ENCODE data around the gene NBEA. TPM values are rescaled to one million over a fixed set of nuclear protein-coding genes. Genes with fewer than 3 reads are reported as not detected.

The NBEA gene
- total RNA-seq, 1 donor, result 4.0 TPM

DNA sequence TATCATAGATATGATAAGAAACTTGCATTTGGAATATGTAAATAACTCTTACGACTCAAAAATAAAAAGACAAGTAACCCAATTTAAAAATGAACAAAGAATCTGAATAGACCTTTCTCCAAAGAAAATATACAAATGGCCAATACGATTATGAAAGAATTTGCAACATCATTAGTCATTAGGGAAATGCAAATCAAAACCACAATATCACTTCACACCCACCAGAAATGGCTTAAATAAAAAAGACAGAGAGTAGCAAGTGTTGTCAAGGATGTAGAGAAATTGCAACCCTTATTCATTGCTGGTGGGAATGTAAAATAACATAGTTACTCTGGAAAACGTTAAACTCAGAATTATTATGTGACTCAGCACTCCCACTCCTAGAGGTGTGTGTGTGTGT lies 761.0 kb downstream of the NBEA start:
- Histone ChIP-seq H2AFZ (ENCODE audit: low read length) (no peak overlapping the region), H3K4me2 (ENCODE audit: insufficient read depth, low read length) (no peak overlapping the region), H3K27ac (ENCODE audit: low read depth, low read length) (no peak overlapping the region), H3K4me1 (ENCODE audit: insufficient read depth, low read length) (peaks cover 27% of the 10 kb centered on the region), H3K79me2 (ENCODE audit: insufficient read depth, low read length) (no peaks in the 10 kb centered on the region), H3K36me3 (ENCODE audit: insufficient read depth, low read length) (no peaks in the 10 kb centered on the region), H3K4me3 (ENCODE audit: insufficient read depth, low read length) (no peak overlapping the region), H3K27me3 (ENCODE audit: insufficient read depth, low read length) (no peaks in the 10 kb centered on the region), H3K9me3 (ENCODE audit: low read depth, low read length) (no peaks in the 10 kb centered on the region), H4K20me1 (ENCODE audit: insufficient read depth, low read length) (no peaks in the 10 kb centered on the region)
- TF ChIP-seq, protein P1, sequence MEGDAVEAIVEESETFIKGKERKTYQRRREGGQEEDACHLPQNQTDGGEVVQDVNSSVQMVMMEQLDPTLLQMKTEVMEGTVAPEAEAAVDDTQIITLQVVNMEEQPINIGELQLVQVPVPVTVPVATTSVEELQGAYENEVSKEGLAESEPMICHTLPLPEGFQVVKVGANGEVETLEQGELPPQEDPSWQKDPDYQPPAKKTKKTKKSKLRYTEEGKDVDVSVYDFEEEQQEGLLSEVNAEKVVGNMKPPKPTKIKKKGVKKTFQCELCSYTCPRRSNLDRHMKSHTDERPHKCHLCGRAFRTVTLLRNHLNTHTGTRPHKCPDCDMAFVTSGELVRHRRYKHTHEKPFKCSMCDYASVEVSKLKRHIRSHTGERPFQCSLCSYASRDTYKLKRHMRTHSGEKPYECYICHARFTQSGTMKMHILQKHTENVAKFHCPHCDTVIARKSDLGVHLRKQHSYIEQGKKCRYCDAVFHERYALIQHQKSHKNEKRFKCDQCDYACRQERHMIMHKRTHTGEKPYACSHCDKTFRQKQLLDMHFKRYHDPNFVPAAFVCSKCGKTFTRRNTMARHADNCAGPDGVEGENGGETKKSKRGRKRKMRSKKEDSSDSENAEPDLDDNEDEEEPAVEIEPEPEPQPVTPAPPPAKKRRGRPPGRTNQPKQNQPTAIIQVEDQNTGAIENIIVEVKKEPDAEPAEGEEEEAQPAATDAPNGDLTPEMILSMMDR (IDR thresholded peaks at IDR 0.05; ENCODE audit: extremely low read depth, low read depth, low read length), result no peak
- DNase-seq (ENCODE audit: insufficient read length, low spot score, missing footprints), result no peak

- no peaks in the 10 kb centered on the region for H3K36me3 ChIP-seq (ENCODE audit: insufficient read depth, low read length)
- H3K27ac ChIP-seq (ENCODE audit: low read depth, low read length), result no peak overlapping the region
- no peaks in the 10 kb centered on the region for H3K79me2 ChIP-seq (ENCODE audit: insufficient read depth, low read length)
- no peak overlapping the region for H3K4me2 ChIP-seq (ENCODE audit: insufficient read depth, low read length)
- H4K20me1 ChIP-seq (ENCODE audit: insufficient read depth, low read length), result no peaks in the 10 kb centered on the region
- TF ChIP-seq, protein P1 (IDR thresholded peaks at IDR 0.05; ENCODE audit: extremely low read depth, low read depth, low read length), result no peak
- no peaks in the 10 kb centered on the region for H3K9me3 ChIP-seq (ENCODE audit: low read depth, low read length)
- no peaks in the 10 kb centered on the region for H3K27me3 ChIP-seq (ENCODE audit: insufficient read depth, low read length)
- no peak for DNase-seq (ENCODE audit: insufficient read length, low spot score, missing footprints)
- no peak overlapping the region for H3K4me3 ChIP-seq (ENCODE audit: insufficient read depth, low read length)
- H3K4me1 ChIP-seq (ENCODE audit: insufficient read depth, low read length), result peaks cover 17% of the 10 kb centered on the region
- no peak overlapping the region for H2AFZ ChIP-seq (ENCODE audit: low read length)
Observed at GRCh38 chr13:35704331-35704730, 762.3 kb downstream of the NBEA start.

GRCh38 chr13:35706281-35706680 lies 764.2 kb downstream of the NBEA start:
- no peak overlapping the region for H3K4me2 ChIP-seq (ENCODE audit: insufficient read depth, low read length)
- H4K20me1 ChIP-seq (ENCODE audit: insufficient read depth, low read length), result no peaks in the 10 kb centered on the region
- DNase-seq (ENCODE audit: insufficient read length, low spot score, missing footprints), result no peak
- no peaks in the 10 kb centered on the region for H3K9me3 ChIP-seq (ENCODE audit: low read depth, low read length)
- H3K4me1 ChIP-seq (ENCODE audit: insufficient read depth, low read length), result no peaks in the 10 kb centered on the region
- TF ChIP-seq, protein P1 (IDR thresholded peaks at IDR 0.05; ENCODE audit: extremely low read depth, low read depth, low read length), result no peak
- no peak overlapping the region for H3K4me3 ChIP-seq (ENCODE audit: insufficient read depth, low read length)
- no peaks in the 10 kb centered on the region for H3K36me3 ChIP-seq (ENCODE audit: insufficient read depth, low read length)
- no peaks in the 10 kb centered on the region for H3K79me2 ChIP-seq (ENCODE audit: insufficient read depth, low read length)
- H3K27me3 ChIP-seq (ENCODE audit: insufficient read depth, low read length), result no peaks in the 10 kb centered on the region
- H2AFZ ChIP-seq (ENCODE audit: low read length), result no peak overlapping the region
- H3K27ac ChIP-seq (ENCODE audit: low read depth, low read length), result no peak overlapping the region

DNA sequence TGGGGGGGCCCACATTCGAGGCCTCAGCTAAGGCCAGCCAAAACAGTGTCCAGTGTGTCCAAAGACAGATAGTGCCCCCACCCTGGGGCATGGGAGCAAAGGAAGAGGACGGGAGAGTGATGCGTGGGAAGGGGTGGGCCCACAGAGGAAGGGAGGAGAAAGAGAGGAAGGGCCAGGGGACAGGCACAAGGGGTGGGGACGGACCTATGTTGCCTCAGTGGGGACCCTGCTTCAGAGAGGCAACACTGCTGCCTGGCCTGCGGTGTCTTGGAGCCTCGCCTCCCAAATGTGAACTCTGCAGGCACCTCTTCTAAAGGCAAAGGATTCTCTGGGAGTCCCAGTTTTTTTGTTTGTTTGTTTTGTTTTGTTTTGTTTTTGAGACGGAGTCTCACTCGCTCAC lies 764.7 kb downstream of the NBEA start:
- H3K27ac ChIP-seq (ENCODE audit: low read depth, low read length), result no peak overlapping the region
- TF ChIP-seq, protein P1 (IDR thresholded peaks at IDR 0.05; ENCODE audit: extremely low read depth, low read depth, low read length), result no peak
- no peaks in the 10 kb centered on the region for H3K27me3 ChIP-seq (ENCODE audit: insufficient read depth, low read length)
- no peak for DNase-seq (ENCODE audit: insufficient read length, low spot score, missing footprints)
- H2AFZ ChIP-seq (ENCODE audit: low read length), result no peak overlapping the region
- H3K9me3 ChIP-seq (ENCODE audit: low read depth, low read length), result no peaks in the 10 kb centered on the region
- no peak overlapping the region for H3K4me3 ChIP-seq (ENCODE audit: insufficient read depth, low read length)
- no peaks in the 10 kb centered on the region for H3K4me1 ChIP-seq (ENCODE audit: insufficient read depth, low read length)
- no peaks in the 10 kb centered on the region for H3K79me2 ChIP-seq (ENCODE audit: insufficient read depth, low read length)
- H4K20me1 ChIP-seq (ENCODE audit: insufficient read depth, low read length), result no peaks in the 10 kb centered on the region
- no peak overlapping the region for H3K4me2 ChIP-seq (ENCODE audit: insufficient read depth, low read length)
- no peaks in the 10 kb centered on the region for H3K36me3 ChIP-seq (ENCODE audit: insufficient read depth, low read length)
